NCI-H2196 treated with DMSO at 0.1 percent for 48 hours (cell line): Measurements from ENCODE around the gene SSTR3.

Experiments used
- DNase-seq: peaks from one replicate; lab custom pipeline; 2025; ENCODE audit not compliant: unreplicated experiment; lab: John Stamatoyannopoulos, UW

Gene SSTR3

DNA sequence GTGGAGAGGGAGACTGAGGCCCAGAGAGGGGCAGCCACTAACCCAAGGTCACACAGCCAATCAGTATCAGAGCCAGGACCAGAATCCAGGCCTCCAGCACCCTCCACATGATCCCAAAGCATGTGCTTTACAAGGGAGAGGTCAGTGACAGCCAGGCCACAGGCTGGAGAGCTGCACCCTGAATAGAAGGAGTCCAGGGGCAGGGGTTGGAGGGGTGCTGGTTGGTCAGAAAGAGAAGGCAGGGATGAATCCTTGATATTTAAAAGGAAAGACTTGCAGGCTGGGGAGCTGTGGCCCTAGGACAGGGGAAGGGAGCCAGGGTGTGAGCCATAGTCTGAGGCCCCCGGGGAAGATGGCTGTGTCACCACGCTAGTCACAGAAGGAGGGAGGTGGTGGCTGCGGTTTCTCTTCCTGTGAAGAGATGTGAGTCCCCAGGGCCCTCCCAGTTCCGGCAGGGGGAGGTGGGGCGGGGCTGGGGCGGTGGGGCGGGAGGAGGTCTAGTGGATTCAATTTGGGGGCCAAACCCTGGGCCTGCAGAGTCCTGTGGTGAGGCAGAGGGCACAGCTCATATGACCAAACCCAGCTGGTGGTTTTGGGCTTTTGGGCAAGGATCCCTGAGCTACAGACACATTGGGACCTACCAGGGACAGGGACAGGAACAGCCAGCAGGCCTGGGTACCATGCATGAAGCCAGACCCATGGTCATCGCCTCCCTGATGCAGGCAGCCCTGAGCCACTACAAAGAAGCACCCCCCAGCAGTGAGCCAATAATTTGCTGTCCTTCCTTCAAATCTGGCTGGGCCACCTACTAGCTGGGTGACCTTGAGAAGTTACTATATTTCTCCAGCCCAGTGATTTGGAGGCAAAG, 17.8 kb upstream of the SSTR3 start:
- DNase-seq, result no peak

DNA sequence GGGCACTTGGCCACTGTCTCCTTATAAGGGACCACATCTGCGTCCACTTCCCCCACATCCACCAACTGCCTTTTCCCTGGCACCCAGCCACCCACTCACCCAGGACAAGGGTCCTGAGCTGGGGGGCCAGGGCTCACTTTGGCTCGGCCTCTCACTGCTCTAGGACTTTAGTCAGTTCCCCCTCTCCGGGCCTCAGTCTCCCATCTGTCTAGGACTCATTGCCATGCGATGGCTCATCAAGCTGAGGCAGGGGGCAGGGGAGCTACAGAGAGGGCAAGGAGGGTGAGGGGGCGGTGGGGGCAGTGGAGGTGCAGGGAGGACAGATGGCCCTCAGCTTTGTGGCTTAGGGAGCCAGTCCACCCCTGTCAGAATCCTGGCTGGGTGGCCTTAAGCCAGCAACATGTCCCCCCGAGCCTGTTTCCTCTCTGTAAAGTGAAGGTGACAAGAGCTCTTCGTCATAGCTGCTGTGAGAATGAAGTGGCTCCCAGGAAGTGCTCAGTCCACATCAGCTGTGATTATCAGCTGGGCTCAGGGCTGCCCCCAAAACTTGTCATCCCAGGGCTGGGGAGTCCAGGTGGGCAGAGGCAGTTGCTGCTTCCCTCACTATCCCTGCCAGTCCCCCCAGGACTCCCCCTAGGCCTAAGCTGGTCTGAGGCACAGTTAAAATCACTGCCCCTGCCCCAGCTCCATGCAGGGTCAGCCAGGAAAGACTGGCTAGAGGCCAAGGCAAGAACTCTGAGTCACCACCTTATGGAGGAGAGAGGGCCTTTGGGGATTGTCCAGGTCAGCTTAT, 16.9 kb upstream of the SSTR3 start:
- DNase-seq, result no peak

DNA sequence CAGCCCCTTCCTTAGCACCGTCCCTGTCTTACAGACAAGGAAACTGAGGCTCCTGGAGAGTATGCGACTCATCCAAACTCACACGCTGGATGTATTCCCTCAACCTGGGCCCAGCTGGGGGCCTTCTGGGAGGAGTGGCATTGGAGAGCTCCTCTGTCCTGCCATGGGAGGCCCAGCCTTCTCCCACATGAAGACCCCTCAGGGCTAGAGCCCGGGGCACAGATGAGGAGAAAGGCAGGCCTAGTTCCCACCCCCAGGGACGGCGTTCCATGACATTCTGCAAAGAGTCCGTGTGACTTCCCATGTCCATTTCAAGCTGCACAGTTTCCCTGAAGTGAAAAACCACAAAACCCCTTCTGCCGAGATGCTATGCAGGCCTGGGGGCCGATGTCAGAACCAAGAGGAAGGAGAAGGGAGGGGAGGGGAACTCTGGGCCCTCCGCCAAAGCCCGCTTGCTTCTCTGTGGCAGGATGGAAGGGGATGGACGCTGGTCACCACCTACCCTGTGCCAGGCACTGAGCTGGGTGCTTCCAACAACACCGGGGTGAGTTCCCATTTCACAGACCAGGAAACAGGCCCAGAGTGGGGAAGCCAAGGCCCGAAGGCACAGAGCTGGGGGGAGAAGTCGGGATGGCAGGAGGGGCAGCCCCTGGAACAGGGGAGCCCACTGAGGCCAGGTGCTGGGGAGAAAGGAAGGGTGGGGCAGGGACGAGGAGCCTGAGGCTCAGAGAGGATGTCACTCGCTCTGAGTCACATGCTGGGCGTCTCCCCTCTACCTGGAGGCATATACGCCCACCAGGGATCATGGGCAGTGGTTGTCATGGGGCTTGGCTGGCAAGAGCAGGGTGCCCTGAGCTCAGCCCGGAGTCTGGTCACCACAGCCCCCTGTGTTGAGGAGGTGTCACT, 16.1 kb upstream of the SSTR3 start:
- DNase-seq, result no peak

DNA sequence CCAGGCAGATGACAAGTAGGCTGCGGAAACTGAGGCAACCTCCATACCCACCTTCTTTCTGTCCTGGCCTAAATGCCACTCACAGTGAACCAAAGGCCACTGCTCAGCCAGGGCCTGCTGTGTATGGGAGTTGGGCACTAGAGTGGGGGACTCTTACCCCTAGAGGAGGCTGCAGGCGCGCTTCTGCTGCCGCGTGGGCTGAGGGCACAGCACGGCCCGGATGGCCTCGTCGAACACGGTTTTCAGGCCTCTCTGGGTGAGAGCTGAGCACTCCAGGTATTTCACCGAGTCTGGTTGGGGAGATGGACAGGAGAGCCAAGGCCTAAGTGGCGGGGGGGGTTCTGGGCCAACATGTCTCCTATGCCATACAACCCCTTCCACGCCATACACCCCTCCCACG, 14.2 kb upstream of the SSTR3 start:
- no peak for DNase-seq

DNA sequence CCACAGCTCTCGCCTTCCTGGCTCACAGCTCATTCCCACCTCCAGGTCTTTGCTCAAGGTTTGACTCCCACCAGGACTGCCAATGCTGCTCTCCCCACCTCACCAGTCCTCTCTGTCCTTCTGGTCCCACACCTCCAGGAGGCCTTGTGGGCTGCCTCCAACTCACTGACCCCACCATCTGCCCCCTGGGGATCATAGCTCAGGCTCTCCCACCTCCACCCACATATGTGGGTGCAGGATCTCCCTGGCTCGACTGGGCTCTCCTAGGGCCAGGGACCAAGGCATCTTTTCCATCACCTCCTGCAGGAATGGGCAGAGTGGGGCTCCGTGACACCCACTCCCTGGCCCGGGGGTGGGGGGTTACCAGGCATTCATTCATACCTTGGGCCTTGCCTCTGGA, 13.8 kb upstream of the SSTR3 start:
- no peak for DNase-seq

DNA sequence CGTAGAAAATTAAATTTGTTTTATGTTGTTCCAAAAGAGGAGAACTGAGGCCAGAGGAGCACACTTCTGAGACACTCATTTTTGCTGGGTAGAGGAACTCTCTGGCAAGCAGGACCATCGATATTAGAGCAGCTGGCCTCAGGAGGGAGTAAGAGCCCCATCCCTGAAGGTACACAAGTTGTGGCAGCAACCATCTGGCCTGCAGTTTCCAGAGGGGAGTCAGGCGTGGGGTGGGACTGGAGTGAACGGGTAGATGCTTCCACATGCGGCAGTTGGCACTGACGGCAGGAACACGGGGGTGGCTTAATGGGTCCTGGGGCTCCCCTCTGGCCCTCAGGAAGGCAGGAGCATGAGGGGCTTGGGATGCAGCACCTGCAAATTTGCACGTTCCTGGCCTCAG, 13.2 kb upstream of the SSTR3 start:
- DNase-seq, result no peak

DNA sequence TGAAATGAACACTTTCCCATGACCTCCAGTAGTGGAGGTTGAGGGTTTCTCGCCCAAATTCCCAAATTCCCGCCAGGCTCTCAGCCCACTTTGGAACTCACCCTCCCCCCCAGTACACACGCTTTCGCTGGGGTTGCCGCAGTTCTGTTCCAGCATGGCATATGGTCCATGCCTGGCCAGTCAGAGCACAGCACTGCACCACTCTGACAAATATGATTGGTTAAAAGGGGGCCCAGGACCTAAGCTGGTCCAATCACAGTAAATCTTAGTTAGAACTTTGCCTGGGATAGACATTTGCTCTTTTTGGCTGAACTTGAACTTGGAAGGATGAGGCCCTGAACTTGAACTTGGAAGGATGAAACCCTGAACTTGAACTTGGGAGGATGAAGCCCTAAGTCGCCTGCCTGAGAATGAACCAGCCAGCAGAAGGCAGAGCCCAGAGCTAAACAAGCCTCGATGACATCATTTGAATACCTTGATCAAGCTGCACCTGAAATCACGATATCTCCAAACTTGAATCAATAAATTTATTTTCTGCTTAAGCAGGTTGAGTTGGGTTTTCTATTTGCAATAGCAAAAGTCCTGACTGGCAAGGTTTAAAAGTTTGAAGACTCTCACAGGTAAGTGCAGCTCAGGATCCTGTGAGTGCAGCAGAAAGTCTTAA, 12.6 kb upstream of the SSTR3 start:
- DNase-seq, result no peak

DNA sequence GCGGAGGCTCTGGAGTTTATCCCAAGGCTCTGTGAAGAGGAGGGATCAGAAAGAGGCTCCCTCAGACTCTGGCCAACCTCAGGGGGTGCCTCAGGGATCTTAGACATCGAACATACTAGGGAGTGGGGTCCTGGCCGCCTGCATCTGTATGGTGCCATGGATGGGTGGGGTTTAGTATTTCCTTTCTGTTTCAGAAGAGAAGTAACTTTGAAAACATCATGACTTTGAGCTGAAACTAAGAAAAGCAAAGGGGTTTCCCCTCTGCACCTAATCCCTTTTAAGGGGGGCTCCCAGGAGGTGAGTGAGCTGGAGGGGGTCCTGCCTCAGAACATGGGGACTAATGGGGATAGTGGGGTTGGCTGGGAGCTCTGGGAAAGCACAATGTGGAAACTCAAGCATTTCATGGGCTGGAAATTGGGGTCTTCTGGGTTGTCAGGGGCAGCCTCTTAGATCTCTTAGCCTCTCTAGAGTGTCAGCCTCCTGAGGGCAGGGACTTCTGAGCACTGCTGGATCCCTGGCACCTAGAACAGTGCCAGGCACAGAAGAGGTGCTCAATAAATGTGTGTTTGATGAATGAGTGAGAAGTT, 11.8 kb upstream of the SSTR3 start:
- DNase-seq, result no peak

DNA sequence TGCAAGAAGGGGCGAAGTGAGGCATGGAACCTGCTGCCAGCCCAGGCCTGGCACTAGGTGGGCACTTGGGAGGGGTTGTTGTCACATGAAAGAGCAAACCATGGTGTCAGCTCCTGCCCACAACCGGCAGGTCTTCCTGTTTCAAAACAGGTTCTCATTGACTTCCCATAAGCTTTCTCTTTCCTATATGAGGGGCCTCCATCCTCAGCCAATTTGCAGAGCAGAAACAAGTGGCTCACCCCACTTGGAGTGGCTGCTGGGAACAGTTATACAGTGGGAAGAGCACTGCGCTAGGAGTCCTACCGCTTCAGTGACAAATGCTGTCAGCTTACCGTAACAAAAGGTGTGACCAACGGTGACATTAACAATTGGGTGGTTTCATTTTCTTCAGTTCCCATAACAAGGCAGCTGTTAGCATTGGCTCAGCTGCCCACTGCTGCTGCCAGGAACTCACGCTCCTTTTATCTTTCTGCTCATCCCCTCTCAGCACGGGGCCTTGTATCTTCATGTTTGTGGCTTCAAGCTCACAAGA, 10.2 kb upstream of the SSTR3 start:
- DNase-seq, result no peak

DNA sequence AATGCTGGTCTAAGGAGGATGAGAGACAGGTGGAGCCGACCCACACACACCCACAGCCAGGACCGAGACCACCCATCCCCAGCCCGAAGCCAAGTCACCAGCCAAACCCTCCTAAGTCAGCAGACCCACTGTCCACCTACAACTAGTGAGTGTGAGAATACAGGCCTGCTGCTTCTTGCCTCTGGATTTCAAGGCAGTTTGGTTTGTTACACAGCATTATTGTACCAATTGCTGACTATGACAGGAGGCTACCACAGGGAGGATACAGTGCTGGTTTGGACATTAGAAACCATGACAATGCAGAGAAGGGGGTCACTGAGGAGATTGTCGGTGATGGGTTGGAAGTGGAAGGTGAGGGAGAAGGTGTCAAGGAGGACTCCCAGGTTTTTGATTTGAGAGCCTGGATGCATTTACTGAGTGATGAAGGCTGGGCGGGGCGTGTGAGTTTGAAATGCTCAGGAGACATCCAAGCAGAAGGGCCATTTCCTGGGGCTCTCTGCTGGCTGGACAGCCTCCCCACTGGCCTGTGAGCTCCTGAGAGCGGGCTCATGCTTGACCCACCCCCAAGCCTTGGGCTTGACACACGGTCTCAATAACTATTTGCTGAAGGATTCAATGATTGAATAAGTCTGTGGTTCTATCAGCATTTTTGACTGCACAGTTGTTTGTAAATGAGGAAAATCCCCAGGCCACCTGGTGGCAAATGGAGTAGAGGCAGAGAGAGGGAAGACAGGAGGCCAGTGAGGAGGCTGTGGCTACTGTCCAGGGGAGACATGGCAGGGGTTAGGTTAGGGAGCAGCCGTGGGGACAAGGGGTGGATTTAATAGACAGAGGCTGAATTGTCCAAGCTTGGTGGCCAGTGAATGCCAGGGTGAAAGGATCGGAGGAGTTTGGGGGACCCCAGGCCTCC, 9.4 kb upstream of the SSTR3 start:
- DNase-seq, result no peak

DNA sequence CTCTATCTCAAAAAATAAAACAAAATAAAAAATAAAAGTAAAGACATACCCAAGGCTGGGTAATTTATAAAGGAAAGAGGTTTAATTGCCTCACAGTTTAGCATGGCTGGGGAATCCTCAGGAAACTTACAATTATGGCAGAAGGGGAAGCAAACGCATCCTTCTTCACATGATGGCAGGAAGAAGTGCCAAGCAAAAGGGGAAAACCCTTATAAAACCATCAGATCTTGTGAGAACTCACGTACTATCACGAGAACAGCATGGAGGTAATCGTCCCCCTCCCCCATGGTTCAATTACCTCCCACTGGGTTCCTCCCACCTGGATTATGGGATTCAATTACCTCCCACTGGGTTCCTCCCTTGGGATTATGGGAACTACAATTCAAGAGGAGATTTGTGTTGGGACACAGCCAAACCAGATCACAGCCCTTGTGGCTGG, 8.3 kb upstream of the SSTR3 start:
- DNase-seq, result no peak

DNA sequence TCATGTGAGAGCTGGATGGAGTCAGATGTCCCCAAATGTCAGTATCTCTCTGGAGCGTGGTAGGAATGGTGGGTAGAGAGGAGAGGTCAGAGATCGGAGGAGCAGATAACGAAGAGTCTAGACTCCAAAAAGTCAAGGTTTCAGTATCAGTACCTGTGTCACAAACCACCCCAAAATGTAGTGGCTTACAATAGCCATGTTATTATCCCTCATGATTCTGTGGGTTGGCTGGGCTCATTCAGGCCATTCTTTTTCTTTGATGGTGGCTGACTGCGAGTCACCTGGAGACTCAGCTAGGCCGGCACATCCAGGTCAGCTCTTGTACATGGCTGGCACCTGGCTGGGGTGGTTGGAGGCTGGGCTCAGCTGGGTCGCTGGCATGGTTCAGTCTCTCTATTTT, 7.3 kb upstream of the SSTR3 start:
- DNase-seq, result no peak

DNA sequence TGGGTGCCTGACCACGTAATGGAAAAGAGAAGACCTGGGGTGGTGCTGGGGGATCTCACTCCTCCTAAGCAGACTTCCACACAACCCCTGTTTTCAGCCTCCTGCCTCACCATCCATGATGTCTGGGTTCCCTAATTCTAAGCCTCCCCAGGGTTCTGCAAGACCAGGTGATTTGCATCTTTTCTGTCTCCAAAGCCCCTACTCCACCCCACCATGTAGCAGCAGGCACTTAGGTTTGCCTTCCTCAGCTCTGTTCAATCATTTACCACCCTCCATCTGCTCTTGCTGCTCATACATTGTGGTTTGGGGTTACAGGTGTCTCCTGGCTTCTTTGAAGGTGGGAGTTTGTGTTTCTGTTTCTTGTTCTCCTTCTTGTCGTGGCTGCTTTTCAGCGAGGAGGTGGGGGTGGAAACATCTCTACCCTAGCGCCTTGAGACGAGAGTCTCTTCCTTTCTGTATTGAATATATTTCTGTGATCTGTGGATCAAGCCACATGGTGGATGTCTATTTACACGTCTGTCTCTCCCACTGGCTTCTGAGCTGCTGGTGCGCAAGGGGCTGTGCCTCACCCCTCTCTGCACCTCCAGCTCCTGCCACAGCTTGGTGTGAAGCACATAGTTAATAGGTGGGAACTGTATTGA, 6.6 kb upstream of the SSTR3 start:
- DNase-seq, result no peak

DNA sequence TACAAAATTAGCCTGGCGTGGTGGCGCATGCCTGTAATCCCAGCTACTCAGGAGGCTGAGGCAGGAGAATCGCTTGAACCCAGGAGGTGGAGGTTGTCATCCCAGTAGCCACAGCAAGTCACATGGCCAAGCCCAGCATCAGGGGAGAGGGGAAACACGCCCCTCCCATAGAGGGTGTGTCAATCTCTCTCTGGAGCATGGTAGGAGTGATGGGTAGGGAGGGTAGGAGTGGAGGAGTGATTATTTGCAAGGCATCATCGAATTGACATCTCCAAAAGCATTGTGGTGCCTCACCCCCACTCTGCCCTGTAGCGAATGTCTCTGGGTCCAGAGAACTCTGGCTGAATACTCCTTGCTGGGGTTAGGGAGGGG, 6.1 kb upstream of the SSTR3 start:
- DNase-seq, result no peak

DNA sequence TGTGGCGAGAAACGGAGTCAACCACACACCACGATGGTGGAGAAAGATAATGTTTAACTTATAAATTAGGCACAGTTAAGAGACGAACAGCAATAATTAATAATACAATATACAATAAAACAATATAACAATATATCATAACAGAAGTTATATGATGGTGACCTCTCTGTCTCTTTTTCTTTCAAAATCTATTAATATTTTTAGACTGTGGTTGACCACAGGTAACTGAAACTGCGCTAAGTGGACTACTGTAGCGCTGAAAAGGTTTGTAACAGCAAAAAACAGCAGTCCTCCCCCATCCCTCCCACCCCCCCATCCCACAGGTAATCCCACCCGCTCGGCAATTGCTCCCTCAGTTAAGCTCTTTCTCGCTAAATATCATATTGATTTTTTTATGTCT, 3.6 kb upstream of the SSTR3 start:
- DNase-seq, result no peak

DNA sequence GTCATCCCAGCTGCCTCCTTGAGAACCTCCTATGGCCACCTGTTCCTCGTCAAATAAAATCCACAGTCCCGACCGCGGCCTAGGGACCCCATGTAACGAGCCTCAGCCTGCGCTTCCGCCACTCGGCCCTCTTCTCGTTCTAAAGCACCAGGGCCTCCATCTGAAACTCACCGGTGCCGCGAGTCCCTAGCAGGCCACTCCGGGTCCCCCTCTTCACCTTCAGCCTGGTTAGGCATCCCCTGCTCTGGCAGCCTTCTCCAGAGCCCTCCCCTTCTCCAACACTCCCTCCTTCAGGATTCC, 2.4 kb upstream of the SSTR3 start:
- DNase-seq, result no peak

DNA sequence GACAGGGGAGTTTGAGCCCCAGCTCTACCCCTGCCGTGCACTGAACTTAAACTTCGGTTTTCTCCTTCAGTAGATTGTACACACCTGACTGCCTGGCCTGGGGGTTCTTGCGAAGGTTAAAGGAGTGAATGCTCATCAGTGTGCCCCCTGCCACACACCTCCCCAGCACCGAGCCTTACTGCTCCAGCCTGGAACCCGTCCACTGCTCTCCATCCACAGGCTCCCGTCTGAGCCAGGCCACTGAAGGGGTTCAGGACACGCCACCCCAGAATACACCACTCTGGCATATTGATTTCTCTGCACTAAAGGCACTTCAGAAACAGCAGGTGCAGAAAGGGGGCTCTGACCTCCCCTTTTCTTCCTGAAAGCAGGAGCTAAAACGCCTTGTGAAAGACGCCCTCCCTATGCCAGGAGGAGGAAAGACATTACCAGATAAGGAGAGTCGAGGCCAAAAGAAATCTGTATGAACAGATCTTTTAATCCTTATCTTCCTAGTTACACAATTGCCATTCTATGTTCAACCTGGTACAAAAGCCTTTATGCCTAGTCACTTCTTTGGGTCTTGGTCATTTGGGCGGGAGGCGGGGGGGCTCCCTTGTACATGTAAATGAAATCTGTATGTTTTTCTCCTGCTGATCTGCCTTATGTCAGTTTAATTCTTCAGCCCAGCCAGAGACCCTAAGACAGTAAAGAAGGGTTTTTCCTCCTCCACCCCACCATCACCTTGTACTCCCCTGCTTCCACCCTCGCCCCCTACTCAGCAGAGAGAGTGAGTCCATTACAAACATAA, 1.9 kb upstream of the SSTR3 start:
- no peak for DNase-seq

DNA sequence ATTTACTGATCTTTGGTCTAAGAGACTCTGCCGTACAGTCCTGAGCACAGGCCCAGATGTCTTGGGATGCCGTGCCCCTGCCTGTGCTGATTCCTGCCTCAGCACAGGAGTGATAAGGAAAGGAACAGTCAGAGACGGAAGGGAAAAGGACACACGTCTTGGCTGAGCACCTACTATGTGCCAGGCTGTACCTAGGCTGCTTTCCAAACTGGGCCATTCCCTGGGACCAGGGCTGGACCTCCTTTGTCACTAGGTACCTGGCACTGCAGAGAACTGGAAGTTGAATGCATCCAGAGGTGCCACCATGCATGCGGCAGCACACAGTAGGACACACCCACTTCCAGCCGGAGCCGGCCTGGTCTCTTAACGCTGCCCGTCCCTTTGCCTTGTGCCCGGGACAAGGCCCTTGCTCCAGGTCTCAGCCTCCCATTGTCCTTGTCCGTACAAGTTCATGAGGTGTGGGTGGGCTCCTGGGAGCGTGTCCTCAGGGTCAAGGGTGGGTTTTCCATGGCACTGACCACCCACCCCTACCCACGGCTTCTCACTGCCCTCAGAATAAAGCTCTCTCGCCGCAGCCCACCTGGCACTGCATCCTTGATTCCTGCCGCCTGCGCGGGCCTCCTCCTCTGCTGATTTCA, 1.1 kb upstream of the SSTR3 start:
- DNase-seq, result no peak
